ENCODE results near the gene DOCK3.

DNA sequence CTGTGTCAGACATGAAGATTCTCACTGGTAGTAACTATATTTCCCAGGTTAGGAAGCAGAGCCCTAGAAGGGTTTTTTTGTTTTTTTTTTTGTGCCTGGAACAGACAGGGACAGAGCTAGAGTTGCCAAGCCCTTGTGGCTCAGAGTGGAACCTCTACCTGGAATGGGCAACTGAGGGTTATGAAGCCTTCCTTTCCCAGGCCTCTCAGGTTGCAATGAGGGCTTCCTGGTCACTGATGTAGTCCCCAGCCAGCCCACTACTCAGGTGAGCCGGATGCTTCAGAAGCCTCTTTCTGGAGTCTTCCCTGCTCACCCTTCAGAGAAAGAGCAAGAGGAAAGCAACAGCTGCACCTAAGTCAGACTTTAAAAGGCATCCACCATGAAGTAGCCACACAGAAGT, 661.5 kb downstream of the DOCK3 start:
- TF ChIP-seq, protein P1, sequence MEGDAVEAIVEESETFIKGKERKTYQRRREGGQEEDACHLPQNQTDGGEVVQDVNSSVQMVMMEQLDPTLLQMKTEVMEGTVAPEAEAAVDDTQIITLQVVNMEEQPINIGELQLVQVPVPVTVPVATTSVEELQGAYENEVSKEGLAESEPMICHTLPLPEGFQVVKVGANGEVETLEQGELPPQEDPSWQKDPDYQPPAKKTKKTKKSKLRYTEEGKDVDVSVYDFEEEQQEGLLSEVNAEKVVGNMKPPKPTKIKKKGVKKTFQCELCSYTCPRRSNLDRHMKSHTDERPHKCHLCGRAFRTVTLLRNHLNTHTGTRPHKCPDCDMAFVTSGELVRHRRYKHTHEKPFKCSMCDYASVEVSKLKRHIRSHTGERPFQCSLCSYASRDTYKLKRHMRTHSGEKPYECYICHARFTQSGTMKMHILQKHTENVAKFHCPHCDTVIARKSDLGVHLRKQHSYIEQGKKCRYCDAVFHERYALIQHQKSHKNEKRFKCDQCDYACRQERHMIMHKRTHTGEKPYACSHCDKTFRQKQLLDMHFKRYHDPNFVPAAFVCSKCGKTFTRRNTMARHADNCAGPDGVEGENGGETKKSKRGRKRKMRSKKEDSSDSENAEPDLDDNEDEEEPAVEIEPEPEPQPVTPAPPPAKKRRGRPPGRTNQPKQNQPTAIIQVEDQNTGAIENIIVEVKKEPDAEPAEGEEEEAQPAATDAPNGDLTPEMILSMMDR (IDR thresholded peaks at IDR 0.05 in 8 of 11, conservative IDR thresholded peaks at IDR 0.05 in 3 of 11), result no peak
- TF ChIP-seq POLR2AphosphoS5 (IDR thresholded peaks at IDR 0.05), result no peak
- no peak for TF ChIP-seq POLR2A (IDR thresholded peaks at IDR 0.05)

Measured in spleen (tissue), 7 donors.